Breast epithelium (tissue), 3 donors: Measurements from ENCODE around the gene CCDC171.
A peak's percentile ranks its signal among the peaks of the same experiment; 100 is the strongest.

Experiments used
- POLR2A ChIP-seq: fragments of 450-650 bp; IDR thresholded peaks from one replicate; pipeline ENCODE4 v1.6.1; 2016; ENCODE audit warnings: antibody characterized with exemption, mild to moderate bottlenecking, moderate library complexity
- POLR2AphosphoS5 ChIP-seq, 3 donors: sonication (generic); formaldehyde crosslinking; IDR thresholded peaks; one replicate each; pipeline ENCODE4 v1.6.1; 2017; ENCODE audit warnings: antibody characterized with exemption in 3 of 3
- TF ChIP-seq, protein P1 (sequence below), 3 donors: fragments of 450-650 bp; IDR thresholded peaks; one replicate each; pipeline ENCODE4 v1.5.1; 2016 to 2017; ENCODE audit warnings: antibody characterized with exemption in 3 of 3, mild to moderate bottlenecking in 3 of 3, moderate library complexity in 3 of 3

DNA sequence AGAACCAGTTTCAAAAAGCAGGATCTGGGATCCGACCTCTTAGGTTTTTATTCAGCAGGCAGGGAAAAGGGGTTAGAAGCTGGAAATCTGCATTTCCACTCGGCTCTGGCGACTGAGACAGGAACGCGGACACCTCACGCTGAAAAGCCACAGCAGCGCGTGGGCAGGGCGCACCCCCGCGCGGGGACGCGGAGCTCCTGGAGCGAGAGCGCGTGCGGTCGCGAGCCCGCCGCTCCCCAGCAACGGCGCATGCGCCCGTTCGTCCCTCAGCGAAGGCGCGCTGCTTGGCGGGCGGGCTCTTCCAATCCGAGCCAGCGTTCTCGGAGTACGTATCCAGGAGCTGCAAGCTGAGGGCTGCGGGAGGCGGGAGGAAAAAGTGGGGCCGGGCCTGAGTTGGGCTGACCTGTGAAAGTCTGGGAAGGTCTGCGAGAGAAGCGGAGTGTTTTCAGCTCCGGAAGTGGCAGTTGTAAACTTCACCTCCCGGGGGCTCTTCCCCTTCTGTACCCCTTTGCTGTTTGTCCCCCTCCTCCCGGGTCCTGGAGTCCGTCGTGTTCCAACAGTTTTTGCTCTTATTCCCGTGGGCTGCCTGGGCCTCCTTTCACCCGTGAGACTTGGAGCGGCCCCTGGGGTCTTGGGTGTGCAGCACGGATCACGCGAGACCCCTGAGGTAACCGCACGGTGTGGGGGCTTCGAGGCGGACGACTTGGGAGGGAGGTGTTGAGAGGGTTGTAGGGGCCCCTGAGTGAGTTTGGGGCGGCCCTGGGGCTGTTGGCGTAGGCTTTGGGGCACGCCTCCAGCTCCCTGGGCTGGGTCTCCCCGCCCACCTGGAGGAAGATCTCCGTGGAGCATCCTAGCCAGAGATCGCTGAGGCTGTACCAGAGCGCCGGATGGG lies at the start of gene CCDC171:
- TF ChIP-seq POLR2AphosphoS5 (IDR thresholded peaks at IDR 0.05) (peak; percentile 17 to 67 (median 56)), POLR2A (no peak)
- TF ChIP-seq, protein P1, sequence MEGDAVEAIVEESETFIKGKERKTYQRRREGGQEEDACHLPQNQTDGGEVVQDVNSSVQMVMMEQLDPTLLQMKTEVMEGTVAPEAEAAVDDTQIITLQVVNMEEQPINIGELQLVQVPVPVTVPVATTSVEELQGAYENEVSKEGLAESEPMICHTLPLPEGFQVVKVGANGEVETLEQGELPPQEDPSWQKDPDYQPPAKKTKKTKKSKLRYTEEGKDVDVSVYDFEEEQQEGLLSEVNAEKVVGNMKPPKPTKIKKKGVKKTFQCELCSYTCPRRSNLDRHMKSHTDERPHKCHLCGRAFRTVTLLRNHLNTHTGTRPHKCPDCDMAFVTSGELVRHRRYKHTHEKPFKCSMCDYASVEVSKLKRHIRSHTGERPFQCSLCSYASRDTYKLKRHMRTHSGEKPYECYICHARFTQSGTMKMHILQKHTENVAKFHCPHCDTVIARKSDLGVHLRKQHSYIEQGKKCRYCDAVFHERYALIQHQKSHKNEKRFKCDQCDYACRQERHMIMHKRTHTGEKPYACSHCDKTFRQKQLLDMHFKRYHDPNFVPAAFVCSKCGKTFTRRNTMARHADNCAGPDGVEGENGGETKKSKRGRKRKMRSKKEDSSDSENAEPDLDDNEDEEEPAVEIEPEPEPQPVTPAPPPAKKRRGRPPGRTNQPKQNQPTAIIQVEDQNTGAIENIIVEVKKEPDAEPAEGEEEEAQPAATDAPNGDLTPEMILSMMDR (IDR thresholded peaks at IDR 0.05), result no peak
